PFSK-1 (cell line): ENCODE data around the gene NPR3.

ENCODE experiments used
- POLR2AphosphoS5 ChIP-seq: IDR thresholded peaks from 2 replicates; pipeline ENCODE4 v1.6.1; 2012; ENCODE audit warnings: low read depth, mild to moderate bottlenecking, control low read depth, low read length, moderate library complexity
- SIN3A ChIP-seq: IDR thresholded peaks from 2 replicates; pipeline ENCODE4 v1.6.1; 2012; ENCODE audit warnings: mild to moderate bottlenecking, low read length, moderate library complexity, borderline replicate concordance; ENCODE audit not compliant: insufficient read depth
- TF ChIP-seq, protein P1 (sequence below), 2 experiments: IDR thresholded peaks; 2 replicates each; pipeline versions ENCODE4 v1.6.1 to v1.8.0; 2011 to 2012; ENCODE audit warnings: low read depth in 2 of 2, low read length in 2 of 2, control low read depth in 1 of 2, inconsistent platforms in 1 of 2, mild to moderate bottlenecking in 1 of 2, moderate library complexity in 1 of 2; ENCODE audit not compliant: insufficient read depth in 1 of 2

DNA sequence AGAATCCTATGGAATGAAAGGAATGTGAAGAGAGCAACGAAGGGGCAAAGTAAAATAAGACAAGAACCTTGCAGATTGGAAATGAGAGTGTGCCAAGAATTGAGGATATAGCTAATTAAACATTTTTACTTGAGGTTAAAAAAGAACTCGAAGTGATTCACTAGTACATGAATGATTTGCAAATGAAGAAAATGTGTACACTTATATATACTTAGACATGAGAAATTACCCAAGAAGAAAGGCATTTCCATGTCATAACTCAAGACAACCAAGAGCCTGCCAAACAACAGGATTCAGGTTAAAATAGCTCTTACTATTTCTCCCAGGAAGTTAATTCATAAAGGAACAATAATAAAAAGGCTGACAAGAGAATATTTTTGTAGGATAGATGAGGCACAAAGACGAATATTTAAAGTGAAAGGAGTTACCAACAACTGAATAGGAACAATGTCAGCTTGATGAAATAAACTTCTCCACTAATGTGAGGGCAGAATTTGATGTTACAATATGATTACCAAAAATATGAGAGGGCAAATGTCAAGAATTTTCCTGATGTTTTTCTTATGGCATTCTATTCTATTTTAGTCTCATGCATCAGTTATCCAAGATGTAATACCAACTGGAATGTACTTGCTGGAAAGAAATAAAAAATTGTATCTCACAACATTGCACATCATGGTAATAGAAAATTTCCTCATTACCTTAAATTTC is 18.9 kb upstream of the NPR3 start:
- TF ChIP-seq, protein P1, sequence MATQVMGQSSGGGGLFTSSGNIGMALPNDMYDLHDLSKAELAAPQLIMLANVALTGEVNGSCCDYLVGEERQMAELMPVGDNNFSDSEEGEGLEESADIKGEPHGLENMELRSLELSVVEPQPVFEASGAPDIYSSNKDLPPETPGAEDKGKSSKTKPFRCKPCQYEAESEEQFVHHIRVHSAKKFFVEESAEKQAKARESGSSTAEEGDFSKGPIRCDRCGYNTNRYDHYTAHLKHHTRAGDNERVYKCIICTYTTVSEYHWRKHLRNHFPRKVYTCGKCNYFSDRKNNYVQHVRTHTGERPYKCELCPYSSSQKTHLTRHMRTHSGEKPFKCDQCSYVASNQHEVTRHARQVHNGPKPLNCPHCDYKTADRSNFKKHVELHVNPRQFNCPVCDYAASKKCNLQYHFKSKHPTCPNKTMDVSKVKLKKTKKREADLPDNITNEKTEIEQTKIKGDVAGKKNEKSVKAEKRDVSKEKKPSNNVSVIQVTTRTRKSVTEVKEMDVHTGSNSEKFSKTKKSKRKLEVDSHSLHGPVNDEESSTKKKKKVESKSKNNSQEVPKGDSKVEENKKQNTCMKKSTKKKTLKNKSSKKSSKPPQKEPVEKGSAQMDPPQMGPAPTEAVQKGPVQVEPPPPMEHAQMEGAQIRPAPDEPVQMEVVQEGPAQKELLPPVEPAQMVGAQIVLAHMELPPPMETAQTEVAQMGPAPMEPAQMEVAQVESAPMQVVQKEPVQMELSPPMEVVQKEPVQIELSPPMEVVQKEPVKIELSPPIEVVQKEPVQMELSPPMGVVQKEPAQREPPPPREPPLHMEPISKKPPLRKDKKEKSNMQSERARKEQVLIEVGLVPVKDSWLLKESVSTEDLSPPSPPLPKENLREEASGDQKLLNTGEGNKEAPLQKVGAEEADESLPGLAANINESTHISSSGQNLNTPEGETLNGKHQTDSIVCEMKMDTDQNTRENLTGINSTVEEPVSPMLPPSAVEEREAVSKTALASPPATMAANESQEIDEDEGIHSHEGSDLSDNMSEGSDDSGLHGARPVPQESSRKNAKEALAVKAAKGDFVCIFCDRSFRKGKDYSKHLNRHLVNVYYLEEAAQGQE (IDR thresholded peaks at IDR 0.05; ENCODE audit: insufficient read depth in 1 of 2, low read depth in 2 of 2, low read length in 2 of 2): no peak
- TF ChIP-seq POLR2AphosphoS5 (no peak), SIN3A (no peak)
